ENCODE measurements around the gene ZNG1F.
"Not testable (repeated sequence)": the region's sequence is repeated elsewhere in the genome, so short reads cannot be mapped to it uniquely, and the experiment has no call there.

The ZNG1F gene

DNA sequence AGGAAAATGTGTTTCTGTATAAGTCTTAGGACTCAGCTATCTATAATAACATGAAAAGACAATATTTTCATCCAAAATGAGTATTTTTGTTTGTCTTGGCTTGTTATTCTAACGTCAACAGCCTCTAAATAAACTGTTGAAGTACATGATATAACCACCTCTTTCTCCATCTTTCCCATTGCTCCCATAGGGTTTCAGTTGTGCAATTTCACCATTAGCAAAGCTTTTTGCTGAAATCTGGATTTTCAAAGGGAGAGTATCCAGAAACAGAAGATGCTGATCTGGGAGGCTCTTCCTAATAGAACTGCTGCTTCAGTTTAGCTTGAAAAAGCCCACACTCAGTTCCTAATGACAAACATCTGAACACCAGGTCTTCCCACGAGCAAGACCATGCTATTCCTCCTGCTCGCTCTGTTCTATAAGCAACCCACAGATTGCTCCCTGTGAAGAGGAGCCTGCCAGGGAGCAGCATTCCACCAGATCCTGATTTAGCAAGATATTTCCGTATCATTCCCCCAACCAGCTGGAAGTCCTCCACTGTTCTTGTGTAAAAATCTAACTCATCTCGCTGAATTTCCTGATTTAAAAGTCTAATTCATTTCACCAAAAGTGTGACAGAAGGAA lies 101.8 kb downstream of the ZNG1F start:
- not testable (repeated sequence) for H3K9me3 ChIP-seq (ENCODE audit: control insufficient read depth, low read length); H3K4me1 ChIP-seq (ENCODE audit: control insufficient read depth, insufficient read depth, low read length); H3K27ac ChIP-seq (ENCODE audit: insufficient read depth, low read depth, low read length, poor library complexity, severe bottlenecking); H3K4me3 ChIP-seq (ENCODE audit: insufficient read depth, low read depth, low read length); H3K36me3 ChIP-seq (ENCODE audit: control insufficient read depth, insufficient read depth, low read length)
- H3K27me3 ChIP-seq (ENCODE audit: control insufficient read depth, insufficient read depth, low read length, poor library complexity, severe bottlenecking) = peaks cover 48% of the 10 kb centered on the region
- WGBS, 2 experiments = 58 to 62% methylated on average over 3 of the region's 5 CpGs

DNA sequence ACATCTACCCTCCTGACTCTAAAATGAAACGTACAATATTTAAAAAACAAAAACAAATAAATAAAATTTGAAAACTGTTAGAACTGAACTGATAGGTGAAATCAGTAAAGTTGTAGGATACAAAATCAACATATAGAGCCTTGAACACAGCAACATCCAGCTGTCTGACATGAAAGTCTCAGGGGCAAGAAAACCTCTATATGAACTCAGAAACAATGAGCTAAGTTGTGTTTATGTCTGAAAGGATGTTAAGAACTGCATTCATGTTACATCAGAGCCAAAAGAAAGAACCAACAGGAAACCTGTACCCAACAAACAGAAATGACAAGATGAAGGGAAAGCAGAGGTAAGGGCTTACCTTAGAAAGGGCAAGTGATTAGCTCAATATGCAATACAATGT lies 102.4 kb downstream of the ZNG1F start:
- not testable (repeated sequence) for H3K27ac ChIP-seq (ENCODE audit: insufficient read depth, low read depth, low read length, poor library complexity, severe bottlenecking); H3K9me3 ChIP-seq (ENCODE audit: control insufficient read depth, low read length); H3K36me3 ChIP-seq (ENCODE audit: control insufficient read depth, insufficient read depth, low read length); H3K4me1 ChIP-seq (ENCODE audit: control insufficient read depth, insufficient read depth, low read length); H3K4me3 ChIP-seq (ENCODE audit: insufficient read depth, low read depth, low read length)
- no CpG with 5 or more reads among the region's 1 CpG for WGBS, 2 experiments
- peaks cover 50% of the 10 kb centered on the region for H3K27me3 ChIP-seq (ENCODE audit: control insufficient read depth, insufficient read depth, low read length, poor library complexity, severe bottlenecking)

DNA sequence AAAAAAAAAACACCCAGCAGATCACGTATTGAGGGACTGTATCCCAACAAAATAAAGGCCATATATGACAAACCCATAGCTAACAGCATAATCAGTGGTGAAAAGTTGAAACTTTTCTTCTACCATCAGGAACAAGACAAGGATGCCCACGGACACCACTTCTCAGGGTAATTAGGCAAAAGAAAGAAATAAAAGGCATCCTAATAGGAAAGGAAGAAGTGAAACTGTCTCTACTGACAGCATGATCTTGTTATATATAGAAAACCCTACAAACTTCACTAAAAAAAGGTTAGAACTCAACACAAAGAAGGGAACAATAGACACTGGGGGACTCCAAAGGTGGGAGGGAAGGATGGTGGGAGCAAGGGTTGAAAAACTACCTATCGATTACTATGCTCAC lies 102.9 kb downstream of the ZNG1F start:
- H3K27ac ChIP-seq (ENCODE audit: insufficient read depth, low read depth, low read length, poor library complexity, severe bottlenecking); H3K4me1 ChIP-seq (ENCODE audit: control insufficient read depth, insufficient read depth, low read length); H3K9me3 ChIP-seq (ENCODE audit: control insufficient read depth, low read length); H3K36me3 ChIP-seq (ENCODE audit: control insufficient read depth, insufficient read depth, low read length); H3K4me3 ChIP-seq (ENCODE audit: insufficient read depth, low read depth, low read length): not testable (repeated sequence)
- peaks cover 50% of the 10 kb centered on the region for H3K27me3 ChIP-seq (ENCODE audit: control insufficient read depth, insufficient read depth, low read length, poor library complexity, severe bottlenecking)
- 49 to 56% methylated on average over 3 of the region's 3 CpGs for WGBS, 2 experiments

DNA sequence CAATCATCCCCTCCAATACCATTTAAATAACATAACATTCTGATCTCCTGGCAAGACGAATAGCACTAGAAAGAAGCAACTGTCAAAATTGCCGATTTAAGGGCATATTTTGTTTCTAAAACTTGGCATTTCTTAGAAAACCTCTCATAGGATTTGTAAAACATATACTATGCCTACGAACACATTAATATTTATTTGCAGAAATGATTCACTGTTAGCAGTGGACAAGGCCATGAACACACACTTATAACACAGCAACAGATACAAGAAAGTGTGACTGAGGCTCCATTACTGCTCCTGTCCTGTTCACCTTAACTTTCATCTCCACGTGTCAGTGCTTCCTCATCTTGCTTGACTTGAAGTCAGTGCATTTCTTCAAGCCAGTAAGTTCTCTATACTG lies 106.8 kb downstream of the ZNG1F start:
- H3K9me3 ChIP-seq (ENCODE audit: control insufficient read depth, low read length); H3K4me1 ChIP-seq (ENCODE audit: control insufficient read depth, insufficient read depth, low read length); H3K36me3 ChIP-seq (ENCODE audit: control insufficient read depth, insufficient read depth, low read length); H3K4me3 ChIP-seq (ENCODE audit: insufficient read depth, low read depth, low read length); H3K27ac ChIP-seq (ENCODE audit: insufficient read depth, low read depth, low read length, poor library complexity, severe bottlenecking): not testable (repeated sequence)
- 62 to 63% methylated on average over 3 of the region's 4 CpGs for WGBS, 2 experiments
- H3K27me3 ChIP-seq (ENCODE audit: control insufficient read depth, insufficient read depth, low read length, poor library complexity, severe bottlenecking) = peaks cover 51% of the 10 kb centered on the region
